EH (cell line): ENCODE results near the gene ZNF569.
A peak's percentile ranks its signal among the peaks of the same experiment; 100 is the strongest.
"Not testable (repeated sequence)": the region's sequence is repeated elsewhere in the genome, so short reads cannot be mapped to it uniquely, and the experiment has no call there.

Experiments
- DNase-seq: peaks from one replicate; pipeline ENCODE4 v3.0.0-alpha.2; 2015; ENCODE audit warnings: low read depth

ZNF569 gene

DNA sequence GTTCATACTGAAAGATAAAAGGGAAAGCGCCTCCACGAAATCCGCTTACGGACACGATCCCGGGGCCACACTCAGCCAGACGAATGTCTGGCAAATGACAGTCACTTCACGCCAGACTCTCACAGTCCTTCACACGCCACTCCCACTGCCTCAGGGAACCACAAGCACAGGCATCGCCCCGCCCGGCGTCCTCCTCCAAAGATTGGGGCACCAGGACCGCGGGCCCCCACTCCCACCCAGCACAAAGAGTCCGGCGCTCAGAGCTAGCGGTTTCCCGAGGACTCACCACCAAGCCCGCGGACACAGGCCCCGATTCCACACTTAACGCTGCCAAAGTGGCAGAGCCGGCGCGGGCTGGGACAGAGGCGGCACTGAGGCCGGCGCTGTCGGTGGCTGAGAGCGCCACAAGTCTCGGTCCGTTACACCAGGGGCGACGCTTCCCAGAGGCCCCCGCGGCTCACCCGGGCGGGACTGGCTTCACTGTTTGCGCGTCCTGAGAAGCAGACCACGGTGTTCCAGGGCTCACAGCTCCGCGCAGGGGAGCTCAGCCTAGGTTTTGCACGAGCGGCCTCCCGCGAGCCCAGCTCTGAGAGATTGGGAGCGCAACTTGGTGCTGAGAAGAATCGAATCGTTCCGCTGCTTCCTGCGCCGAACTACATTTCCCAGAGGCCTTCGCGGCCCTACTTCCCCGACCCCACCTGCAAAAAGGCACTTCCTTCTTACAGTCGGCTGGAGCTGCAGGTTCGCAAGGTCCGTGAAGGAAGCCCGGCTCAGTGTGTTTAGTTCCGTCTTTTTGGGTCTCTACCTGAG is at the start of gene ZNF569:
Gene ZNF569 (minus strand): TSS at position 647 of the 810 bp plus-strand sequence. CDS start 22,523 bp downstream, outside the sequence.
- DNase-seq = peak; percentile 92

DNA sequence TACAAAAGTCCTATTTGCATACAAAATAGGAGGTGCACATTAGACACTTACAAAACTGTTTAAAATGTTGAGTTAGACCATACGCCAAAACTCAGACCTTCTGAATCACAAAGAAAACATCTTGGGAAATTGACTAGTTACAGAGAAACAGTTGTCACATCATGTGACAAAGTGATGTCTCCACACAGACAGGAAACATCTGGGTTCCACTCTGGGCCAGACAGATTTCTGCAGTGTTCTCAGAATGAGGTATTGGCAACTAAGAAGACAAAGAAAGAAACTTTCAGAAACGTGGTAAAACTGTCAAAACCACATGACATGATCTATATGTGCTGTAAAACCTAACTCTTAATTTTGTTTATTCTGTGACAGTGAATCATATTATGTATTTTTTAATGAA is 46.2 kb upstream of the ZNF569 start:
- no peak for DNase-seq

DNA sequence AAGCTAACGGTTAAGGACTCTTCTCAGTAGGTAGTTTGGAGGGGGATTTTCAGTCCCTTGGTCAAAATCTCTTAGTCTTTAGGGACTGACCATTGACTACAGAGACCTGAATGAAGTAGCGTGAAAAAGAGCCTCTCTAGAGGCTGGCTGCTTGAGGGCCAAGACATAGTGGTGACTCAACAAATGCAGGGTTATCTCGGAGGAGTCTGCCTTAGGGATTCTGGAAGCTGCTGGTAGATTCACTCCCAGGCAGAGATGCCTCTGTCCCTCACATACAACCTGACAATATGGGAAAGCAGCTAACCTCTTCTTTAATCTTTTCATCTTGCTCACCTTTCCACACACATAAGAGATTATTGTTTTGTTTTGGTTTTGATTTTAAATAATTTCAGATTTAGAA is 44.6 kb upstream of the ZNF569 start:
- DNase-seq = no peak

DNA sequence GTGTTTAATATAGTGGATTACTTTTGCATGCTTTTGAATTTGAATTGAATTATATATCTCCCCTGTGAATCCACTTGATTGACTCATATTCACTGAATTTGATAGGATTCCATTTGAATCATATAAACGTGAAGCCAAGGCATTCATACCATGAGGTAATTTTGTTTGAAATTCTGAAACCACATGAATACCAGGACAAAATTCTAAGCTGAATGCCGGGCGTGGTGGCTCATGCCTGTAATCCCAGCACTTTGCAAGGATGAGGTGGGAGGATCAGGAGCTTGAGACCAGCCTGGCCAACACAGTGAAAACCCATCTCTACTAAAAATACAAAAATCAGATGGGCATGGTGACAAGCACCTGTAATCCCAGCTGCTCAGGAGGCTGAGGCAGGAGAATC is 43.9 kb upstream of the ZNF569 start:
- no peak for DNase-seq

DNA sequence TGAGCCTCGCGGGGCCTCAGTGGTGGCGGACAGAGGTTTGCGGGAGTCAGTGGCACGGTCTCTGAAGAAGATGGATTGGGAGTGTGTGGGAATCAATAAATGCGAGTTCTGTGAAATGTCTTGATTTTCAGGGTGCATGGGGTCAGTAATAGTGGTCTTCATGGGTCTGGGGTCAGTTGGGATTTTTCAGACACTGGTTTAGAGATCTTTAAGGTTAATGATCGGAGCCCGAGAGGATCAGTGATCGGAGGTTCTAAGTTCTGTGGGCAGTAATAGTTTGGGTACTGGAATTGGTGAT is 39.9 kb upstream of the ZNF569 start:
- no peak for DNase-seq

DNA sequence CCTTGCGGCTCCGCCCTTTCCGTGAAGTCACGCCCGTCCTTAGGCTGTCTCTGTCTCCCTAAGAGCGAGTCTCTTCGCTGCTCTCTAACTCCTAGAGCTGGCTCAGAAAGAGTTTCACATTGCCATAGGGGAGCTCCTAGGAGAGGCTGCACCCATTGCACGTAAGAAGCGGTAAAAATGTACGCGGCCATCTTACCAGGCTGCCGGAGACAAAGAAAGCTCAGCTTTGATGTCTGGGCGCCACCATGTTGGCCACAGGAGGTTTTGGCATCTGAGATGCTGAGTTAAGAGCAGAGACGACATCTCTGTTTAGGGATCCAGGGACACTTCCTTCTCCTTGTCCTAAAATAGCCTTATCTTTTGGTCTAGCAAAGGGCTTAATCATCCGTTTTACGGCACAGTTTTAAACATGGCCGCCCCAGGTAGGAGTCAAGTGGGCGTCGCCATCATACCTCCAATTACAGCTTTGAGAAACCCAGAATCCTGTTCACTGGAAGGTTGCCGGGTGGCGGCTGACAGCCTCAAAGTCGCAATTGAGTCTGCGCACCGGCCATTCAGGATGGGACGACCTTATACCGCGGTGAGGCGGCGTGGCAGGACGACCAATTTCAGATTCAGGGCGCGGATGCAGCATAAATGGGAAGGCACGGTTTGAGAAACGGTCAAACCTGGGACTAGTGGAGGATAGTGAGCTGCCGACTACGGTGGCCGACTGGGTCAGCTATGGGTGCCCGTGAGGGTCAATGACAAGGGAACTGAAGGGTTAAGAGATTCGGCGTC is 39.3 kb upstream of the ZNF569 start, which contains the start of gene ZNF793:
Gene ZNF793 (plus strand): TSS at position 553 of the 780 bp plus-strand sequence. CDS start 16,501 bp downstream, outside the sequence.
- DNase-seq = peak; percentile 32

DNA sequence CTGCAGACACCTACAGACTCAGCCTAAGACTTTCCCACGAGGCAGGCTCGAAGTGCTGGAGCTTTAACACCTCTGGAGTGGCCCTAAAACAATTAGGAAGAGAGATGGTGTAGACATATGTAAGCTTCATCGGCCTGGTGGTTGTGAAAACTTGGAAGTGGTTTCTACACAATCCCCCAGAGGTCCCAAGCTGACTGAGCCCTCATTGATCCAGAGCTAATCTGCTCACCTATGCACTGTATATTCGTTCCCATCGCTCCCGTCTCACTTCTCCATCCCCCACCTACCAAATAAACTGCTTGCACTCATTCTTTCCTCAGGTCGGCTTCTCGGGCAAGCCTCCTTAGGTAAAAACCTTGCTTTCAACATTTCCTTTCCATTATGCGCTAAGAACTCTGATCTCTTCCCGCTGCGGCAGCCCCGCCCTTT is 38.7 kb upstream of the ZNF569 start:
- DNase-seq = no peak

DNA sequence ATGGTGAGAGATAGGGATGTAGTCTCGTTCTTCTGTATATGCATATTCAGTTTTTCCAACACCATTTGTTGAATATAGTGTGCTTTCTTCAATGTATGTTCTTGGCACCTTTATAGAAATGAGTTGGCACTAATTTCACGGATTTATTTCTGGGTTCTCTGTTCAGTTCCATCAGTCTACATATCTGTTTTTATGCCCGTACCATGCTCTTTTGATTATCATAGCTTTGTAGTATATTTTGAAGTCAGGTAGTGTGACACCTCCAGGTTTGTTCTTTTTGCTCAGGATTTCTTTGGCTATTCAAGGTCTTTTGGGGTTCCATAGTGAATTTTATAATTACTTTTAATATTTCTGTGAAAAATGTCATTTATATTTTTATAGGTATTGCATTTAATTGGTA is 25.0 kb upstream of the ZNF569 start:
- no peak for DNase-seq

DNA sequence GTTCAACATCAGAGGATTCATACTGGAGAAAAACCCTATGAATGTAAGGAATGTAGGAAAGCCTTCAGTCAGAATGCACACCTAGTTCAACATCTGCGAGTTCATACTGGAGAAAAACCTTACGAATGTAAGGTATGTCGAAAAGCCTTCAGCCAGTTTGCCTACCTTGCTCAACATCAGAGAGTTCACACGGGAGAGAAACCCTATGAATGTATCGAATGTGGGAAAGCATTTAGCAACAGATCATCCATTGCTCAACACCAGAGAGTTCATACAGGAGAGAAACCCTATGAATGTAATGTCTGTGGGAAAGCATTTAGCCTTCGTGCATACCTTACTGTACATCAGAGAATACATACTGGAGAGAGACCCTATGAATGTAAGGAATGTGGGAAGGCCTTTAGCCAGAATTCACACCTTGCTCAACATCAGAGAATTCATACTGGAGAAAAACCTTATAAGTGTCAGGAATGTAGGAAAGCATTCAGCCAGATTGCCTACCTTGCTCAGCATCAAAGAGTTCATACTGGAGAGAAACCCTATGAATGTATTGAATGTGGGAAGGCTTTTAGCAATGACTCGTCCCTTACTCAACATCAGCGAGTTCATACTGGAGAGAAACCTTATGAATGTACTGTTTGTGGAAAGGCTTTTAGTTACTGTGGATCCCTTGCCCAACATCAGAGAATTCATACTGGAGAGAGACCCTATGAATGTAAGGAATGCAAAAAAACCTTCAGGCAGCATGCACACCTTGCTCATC is 17.3 kb upstream of the ZNF569 start:
- no peak for DNase-seq

DNA sequence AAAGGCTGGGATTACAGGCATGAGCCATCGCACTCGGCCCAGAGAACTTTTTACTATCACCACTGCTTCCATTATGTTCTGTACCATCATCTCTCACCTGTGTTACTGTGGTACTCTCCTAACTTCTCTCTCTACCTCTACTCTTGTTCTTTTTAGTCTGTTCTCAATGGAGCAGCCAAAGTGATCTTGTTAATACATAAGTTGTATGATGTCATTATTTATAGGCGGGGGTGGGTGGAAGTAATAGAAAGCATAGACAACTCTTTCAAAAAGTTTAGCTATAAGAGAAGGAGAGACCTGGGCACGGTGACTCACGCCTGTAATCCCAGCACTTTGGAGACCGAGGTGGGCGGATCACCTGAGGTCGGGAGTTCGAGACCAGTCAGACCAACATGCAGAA is 4.9 kb upstream of the ZNF569 start:
- no peak for DNase-seq

DNA sequence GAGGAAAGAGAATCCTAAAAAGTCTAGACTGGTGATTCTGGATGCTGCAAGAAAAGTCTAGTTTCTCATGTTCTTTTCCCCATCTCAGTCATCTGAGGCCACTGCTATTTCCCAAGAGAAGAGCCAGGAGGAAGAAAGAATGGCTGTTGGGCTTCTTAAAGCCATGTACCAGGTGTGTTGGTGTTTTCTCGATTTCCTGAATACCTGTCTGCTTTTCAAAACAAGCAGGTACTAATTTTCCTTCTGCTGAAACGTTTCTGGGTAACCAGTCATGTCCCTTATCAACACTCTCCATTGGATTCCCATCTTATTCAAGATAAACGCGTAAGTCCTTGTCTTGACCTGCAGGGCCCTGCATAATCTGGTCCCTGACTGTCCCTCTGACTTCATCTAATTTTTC is 3.0 kb upstream of the ZNF569 start:
- DNase-seq = no peak

DNA sequence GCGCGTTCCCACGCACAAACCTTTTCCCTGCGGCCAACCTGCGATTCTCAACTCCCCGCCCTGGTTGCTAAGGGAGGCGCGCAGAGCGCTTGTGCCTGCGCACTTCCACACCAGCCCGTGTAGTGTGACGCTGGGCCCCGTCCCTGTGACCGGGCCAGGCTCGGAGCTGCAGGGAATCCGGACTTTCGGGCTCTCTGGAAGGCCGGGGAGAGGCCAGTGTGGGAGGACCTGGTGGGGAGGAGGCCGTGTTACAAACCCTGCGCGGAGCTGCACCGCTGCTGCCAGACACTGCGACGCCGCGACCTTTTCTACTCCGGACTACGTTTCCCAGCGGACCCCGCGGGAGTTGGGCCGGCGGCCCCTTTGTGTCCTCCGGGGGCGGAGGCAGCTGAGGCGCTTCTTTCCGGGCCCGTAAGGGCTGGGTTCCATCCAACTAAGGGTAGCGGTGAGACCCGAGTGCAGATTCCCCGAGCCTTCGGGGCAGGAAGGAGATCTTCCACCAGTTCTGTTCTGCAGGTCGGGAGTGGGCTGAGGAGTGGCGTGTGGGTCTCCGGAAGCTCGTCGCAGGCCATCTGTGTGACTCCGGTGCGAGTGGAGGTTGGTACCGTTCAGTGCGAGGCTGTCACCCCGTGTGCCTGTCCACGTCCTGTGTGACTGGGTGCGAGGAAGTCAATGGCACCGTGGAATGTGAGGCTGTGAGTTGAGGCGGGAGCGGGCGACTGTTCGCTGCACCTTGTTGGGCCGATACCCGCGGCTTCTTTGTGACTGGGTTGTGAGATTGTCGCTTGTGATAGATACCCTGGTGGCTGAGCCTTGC is 1.9 kb upstream of the ZNF569 start, which contains the start of gene ZNF570:
Gene ZNF570 (plus strand): TSS at position 396 of the 817 bp plus-strand sequence. CDS start 999 bp downstream, outside the sequence.
- DNase-seq = peak; percentile 85

DNA sequence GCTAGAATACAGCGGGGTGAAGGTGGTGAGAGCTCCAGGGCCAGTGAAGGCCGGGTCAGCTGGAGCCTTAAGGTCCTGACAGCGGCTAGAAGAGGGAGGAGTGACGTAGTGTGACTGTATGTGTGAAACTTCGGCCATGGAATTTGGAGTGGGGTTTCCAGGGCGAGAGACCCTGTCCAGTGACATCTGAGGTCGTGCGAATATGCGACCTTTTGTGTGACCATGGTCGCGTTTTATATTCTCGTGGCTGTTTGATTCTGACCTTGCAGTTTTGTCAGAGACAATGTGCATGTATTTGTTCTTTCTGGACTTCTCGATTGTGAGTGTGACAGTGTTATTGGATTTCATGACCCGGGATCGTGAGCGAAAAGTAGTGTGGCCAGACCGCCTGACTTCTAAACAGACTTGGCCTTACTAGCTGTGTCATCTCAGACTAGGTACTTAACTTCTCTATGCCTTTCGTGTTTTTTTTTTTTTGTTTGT is 405 bp upstream of the ZNF569 start:
- DNase-seq = no peak

DNA sequence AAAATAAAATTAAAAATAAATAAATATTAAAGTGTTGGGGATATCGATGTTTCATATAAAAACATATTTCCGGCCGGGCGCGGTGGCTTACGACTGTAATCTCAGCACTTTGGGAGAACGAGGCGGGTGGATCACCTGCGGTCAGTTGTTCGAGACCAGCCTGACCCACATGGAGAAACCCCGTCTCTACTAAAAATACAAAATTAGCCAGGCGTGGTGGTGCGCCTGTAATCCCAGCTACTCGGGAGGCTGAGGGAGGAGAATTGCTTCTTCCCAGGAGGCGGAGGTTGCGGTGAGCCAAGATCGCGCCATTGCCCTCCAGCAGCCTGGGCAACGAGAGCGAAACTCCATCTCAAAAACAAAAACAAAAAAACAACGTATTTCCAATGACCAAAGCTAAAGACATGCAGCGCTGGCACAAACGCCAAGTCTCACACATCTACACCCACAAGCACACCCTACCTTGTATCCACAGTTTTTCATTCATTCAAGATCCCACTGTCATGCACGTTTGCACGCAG is 907 bp downstream of the ZNF569 start:
- no peak for DNase-seq

DNA sequence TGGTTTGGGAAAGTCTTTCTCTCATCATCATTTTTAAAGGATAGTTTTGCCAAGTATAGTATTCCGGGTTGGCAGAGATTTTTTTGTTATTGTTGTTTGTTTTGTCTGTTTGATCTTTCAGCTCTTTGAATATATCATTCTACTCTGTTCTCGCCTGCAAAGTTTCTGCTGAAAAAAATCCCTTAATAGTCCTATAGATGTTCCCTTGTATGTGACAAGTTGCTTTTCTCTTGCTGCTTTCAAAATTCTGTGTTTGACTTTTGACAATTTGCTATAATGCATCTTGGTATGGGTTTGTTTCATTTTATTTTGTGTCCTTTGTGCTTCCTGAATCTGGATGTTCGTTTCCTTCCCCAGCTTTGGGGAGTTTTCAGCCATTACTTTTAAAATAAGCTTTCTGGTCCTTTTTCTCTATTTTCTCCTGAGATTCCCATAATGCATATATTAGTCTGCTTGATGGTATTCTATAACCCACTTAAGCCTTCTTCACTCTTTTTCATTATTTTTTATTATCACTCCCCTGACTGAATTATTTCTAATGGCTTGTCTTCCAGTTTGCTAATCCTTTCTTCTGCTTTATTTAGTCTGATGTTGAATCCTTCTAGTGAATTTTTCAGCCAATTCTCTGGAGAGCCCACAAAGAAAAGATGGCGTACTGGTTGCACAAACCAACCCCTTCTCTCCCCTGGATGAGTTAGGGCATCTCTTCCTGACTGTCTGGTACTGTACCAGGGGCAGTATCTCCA is 14.6 kb downstream of the ZNF569 start:
- no peak for DNase-seq

DNA sequence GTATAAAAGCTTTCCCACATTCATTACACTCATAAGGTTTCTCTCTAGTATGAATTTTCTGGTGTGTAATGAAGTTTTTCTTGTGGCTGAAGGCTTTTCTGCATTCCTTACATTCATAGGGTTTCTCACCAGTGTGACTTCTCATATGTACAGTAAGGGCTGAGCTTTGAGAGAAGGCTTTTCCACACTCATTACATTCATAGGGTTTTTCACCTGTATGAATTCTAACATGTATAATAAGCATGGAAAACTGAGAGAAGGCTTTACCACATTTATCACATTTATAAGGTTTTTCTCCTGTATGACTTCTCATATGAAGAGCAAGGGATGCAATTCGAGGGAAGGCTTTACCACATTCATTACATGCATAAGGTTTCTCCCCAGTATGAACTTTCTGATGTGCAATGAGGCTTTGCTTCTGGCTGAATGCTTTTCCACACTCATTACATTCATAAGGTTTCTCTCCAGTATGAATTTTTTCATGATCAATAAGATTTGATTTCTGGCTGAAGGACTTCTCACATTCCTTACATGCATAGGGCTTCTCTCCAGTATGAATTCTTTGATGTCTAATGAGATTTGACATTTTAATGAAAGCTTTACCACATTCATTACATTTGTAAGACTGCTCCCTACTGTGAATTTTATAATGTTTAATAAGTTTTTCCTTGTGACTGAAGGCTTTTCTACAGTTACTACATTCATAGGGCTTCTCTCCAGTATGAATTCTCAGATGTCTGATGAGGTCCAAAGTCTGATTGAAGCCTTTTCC is 53.7 kb downstream of the ZNF569 start:
- no peak for DNase-seq

DNA sequence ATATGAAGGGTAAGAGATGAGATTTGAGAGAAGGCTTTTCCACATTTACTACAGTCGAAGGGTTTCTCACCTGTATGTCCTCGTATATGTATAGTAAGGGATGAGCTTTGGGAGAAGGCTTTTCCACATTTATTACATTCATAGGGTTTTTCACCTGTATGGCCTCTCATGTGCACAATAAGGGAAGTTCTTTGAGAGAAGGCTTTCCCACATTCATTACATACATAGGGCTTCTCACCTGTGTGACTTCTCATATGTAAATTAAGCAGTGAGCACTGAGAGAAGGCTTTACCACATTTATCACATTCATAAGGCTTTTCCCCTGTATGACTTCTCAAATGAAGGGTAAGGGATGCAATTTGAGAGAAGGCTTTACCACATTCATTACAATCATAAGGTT is 54.5 kb downstream of the ZNF569 start:
- DNase-seq = no peak

DNA sequence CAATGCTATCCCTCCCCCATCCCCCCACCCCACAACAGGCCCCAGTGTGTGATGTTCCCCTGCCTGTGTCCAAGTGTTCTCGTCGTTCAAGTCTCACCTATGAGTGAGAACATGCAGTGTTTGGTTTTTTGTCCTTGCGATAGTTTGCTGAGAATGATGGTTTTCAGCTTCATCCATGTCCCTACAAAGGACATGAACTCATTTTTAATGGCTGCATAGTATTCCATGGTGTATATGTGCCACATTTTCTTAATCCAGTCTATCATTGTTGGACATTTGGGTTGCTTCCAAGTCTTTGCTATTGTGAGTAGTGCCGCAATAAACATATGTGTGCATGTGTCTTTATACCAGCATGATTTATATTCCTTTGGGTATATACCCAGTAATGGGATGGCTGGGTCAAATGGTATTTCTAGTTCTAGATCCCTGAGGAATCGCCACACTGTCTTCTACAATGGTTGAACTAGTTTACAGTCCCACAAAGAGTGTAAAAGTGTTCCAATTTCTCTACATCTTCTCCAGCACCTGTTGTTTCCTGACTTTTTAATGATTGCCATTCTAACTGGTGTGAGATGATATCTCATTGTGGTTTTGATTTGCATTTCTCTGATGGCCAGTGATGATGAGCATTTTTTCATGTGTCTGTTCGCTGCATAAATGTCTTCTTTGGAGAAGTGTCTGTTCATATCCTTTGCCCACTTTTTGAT is 61.0 kb downstream of the ZNF569 start:
- not testable (repeated sequence) for DNase-seq

DNA sequence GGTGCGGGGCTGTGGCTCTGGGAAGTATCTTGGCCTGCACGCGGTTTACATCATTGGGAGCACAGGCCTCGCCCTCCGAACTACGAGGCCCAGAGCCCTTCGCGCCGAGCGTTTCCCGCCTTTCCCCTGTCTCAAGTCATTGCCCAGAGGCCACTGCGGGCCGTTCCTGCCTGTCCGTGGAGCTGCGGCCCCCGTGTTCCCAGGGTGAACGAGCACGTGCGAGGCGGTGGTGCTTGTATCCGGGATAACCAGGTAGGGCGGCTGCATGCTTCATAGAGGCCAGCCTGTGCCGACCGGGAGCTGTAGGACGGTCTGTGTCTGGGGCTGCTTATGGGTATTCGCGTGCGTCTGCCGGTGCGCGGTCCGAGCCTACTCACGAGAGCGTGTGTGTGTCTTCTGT is 63.8 kb downstream of the ZNF569 start:
- DNase-seq = no peak
